GM19395 (cell line): ENCODE data around the gene PDHA1.

ENCODE experiments used
- ATAC-seq: cut with Tn5 transposase; IDR thresholded peaks from one replicate; pipeline ENCODE4 v1.9.1; 2021; ENCODE audit warnings: mild to moderate bottlenecking, moderate library complexity; ENCODE audit not compliant: unreplicated experiment

The PDHA1 gene

DNA sequence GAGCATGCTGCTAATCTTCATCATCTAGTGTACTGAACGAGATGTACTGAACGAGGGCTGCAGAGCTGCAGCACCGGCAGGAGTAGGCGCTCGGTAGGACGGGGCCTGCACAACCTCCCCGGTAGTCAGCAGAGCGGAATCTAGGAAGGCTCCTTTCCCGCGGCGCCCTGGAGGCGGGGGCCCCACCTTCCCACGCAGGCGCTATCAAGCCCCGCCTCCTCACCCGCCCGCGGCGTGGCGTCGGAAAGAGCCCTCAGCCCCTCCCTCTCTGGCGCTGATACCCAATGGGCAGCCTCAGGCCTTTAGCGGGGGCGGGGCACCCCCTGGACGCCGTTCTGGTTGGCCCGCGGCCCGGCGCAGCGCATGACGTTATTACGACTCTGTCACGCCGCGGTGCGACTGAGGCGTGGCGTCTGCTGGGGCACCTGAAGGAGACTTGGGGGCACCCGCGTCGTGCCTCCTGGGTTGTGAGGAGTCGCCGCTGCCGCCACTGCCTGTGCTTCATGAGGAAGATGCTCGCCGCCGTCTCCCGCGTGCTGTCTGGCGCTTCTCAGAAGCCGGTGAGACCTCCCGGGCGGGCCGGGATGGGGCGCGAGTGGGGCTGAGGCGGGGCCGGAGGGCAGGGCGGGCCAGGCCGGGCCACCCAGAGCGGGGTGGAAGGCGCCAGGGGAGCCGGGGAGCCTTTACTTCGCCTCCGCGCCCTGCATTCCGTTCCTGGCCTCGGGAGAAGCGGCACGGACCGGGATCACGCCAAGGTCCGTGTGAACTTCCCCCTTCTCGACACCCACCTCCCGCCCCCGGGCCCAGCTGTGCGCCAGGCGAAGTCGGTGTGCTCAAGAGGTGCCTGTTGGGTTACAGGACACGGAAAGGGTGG is at the start of gene PDHA1:
Gene PDHA1, plus strand, starts transcription at position 393 of the 874 bp plus-strand sequence. Its CDS starts 111 bp downstream, at position 504.
- peak; percentile 98 for ATAC-seq

DNA sequence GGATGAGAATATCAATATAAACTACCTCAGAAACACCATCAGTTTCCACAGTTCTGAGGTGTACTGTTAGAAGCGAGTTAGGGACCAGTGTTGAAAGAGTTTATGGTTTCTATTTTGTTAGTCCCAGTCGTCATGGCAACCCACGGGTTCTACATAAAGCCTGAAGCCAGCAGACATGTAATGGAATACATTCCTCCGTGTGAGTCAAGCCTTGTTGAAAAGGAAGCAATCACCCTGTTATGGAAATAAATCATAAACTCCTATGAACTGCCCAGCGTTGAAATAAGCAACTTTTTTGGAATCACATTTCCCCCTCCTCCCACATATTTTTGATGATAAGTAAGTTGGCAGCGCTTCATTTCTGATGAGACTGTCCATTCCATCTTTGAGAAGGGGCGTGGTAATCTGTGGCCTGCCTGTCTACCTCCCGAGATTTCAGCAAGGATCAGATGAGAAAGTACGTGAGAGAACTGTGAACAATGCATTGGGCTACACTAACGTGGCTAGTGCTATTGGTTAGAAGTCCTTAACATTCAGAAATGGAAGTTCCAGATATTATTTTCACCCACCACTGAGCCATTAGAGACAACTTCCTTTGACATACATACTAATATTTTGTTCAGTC is 40.4 kb upstream of the PDHA1 start:
- no peak for ATAC-seq

DNA sequence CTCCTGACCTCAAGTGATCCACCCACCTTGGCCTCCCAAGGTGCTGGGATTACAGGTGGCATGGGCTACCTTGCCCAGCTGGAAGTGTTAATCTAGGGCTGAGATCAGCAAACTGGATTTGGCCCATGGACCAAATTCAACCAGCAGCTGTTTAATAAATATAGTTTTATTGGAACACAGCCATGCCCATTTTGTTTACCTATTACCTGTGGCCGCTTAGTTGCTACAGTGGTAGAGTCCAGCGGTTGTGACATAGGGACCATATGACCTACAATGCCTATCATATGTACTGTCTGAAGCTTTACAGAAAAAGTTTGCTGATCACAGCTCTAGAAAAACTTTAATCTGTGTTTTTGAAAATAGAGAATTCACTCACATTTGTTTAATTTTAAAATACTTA is 17.2 kb upstream of the PDHA1 start:
- no peak for ATAC-seq

GRCh38 chrX:19331831-19332230 is 11.9 kb upstream of the PDHA1 start:
- ATAC-seq, result no peak

- no peak for ATAC-seq
These were observed 10.7 kb upstream of the PDHA1 start for GRCh38 chrX:19332983-19333382.

DNA sequence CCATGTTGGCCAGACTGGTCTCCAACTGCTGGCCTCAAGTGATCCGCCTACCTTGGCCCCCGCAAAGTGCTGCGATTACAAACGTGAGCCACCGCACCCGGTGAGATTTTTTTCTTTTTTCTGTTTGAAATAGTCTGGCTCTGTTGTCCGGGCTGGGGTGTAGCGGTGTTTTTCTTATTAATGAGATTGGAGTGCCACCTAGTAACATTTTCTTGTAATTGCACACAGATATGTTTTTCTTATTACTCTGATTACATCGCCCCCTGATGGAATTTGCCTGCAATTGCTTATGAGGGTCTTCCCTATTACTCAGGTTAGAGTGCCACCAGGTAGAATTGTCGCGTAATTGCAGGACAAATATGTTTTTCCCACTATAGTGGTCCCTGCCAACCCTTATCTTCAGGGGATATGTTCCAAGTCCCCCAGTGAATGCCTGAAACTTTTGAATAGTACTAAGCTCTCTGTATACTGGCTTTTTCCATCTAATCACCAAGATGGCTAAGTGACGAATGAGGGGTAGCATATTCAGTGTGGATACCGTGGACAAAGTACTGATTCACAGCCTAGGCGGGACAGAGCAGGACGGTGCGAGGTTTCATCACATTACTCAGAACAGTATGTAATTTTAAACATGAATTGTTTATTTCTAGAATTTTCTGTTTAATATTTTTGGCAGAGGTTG is 8.6 kb upstream of the PDHA1 start:
- no peak for ATAC-seq

DNA sequence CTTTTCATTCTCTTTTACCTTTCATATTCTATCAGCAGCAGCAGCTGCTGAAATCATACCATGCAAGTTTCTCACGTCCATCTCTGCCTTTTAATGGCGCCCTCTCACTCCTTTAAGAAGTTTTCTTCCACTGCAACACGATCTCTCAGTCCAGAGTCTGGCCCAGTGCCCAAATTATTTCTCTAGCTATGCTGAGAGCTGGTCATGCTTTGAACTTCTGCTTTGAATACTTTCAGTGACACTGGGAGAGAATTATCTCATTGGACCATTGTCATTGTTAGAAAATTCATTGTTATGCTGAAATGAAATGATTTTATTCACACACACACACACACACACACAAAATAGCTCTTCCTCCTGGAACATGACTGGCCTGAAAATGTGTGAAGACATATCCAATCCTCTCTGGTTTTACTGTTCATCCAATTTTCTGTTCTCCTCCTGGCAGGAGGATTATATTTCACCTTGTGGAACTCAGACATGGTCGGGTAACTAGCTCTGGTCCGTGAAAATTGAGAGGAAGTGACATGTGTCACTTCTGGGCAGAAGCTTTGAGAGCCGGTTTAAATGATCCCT is 1.3 kb upstream of the PDHA1 start:
- ATAC-seq, result no peak

GRCh38 chrX:19343085-19343534 is 617 bp upstream of the PDHA1 start:
- ATAC-seq, result no peak

DNA sequence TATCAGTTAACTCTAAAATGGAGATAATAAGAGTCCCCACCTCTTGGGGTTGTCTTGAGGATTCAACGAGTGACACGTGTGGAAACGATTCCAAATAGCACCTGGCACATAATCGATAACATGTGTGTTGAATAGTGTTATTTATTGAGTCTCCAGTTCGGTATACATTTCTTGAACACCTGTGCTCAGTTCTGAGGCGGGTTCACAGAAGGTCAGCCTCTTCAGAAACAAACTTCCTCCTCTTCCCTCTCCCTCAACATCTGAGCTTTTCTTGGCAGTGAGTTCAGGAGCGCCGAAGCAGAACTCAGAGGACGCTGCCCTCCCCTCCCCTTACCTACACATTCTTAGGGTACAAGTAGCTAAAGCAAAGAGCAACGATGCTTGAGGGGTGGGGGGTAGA is 934 bp downstream of the PDHA1 start:
- ATAC-seq, result no peak

- ATAC-seq, result no peak
These were observed 4.2 kb downstream of the PDHA1 start for GRCh38 chrX:19347916-19348315.

- ATAC-seq, result no peak
These were observed 5.5 kb downstream of the PDHA1 start for GRCh38 chrX:19349264-19349663.

- peak; percentile 88 for ATAC-seq
These were observed 7.2 kb downstream of the PDHA1 start for GRCh38 chrX:19350941-19351384.

DNA sequence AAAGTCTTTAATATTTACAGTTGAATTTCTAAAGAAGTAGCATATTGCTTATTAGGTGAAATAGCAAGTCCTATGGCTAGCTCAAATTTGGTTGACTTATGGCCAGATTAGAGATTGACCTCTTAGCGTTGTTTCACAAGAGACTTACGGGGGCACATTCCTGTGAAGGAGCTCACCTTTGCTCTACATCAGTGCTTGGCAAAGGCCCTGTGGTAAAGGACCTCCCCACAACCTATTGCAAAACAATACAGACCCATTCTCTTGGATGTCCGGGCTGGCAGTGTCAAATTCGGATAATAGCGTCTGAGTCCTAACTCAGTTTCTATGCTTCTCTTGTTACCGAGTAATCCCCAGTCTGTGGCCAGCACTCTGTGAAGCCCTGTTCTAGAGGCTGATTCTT is 10.9 kb downstream of the PDHA1 start:
- no peak for ATAC-seq

DNA sequence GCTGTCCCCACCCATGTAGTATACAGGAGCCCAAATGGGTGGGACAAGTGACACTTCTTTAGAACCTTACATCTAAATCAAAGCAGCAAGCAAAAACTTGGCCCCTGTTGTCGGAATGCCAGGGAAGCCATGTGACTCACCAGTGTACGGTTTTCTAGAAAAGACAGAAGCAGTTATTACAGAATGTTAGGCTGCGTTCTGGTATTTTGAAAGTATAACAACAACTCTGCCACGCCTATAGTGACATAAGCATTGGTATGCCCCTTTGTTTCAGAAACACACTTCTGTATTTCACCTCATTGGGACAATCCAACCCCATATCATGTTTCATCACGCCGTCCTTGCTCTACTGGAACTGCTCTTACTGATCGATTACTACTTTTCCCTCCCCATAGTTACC is 14.8 kb downstream of the PDHA1 start:
- ATAC-seq, result no peak

- ATAC-seq, result no peak
These were observed 17.2 kb downstream of the PDHA1 start for GRCh38 chrX:19360903-19361302.

GRCh38 chrX:19361701-19362100 is 18.0 kb downstream of the PDHA1 start:
- no peak for ATAC-seq

GRCh38 chrX:19368576-19368975 is 24.8 kb downstream of the PDHA1 start:
- ATAC-seq, result no peak

DNA sequence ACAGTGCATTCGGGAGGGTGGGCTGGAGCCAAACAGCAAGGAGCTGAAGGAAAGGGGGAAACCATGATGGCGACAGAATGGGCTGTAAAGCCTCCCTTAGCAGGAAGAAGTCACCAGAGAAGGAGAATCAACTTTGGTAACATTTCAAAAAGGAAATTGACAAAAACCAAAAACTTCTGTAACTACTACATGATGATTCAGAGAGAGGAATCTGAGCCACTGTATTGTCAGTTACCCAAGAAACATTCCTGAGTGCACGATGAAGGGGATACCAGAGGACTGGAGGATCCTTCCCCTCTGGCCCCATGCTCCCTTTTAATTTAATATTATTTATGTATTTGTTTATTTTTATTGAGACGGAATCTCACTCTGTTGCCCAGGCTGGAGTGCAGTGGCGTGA is 26.3 kb downstream of the PDHA1 start:
- no peak for ATAC-seq

- ATAC-seq, result peak; percentile 72
These were observed 28.4 kb downstream of the PDHA1 start for GRCh38 chrX:19372170-19372546.

DNA sequence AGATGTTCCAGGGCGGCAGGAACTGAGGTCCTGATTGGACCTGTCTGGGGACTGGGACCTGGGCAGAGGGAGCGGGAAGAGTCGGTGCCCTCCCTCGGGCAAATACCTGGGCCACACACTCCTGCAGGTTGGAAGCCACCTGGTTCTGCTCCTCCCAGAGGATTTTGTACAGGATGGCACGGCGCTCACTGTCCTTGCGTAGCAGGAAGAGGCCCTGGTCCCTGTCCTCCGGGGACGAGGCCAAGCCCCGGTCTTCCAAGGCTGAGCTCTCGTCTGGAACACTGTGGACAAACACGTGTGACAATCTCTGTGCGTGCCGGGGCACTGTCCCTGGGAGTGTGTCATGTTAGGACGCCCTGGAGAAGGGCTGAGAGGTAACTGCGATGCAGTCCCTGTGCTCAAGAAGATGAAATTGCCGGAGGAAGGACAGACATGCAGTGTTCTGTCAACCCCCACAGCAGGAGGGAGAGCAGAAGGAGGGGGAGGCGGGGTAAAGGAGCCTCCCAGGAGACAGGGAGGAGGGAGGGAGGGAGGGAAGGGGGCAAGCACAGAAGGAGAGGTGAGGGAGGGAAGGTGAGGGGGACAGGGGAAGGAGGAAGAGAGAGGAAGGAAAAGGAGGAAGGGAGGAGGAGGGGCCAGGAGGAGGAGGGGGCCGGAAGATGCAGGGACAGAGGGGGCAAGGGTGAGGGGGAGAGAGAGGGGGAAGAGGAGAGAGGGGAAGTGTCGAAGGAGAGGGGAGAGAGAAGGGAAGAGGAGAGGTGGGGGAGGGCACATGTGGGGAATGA is 29.0 kb downstream of the PDHA1 start:
- peak; percentile 39 for ATAC-seq
